Mesodermal cell (in vitro differentiated cells): ENCODE data around the gene ZNF644.
"Not testable (repeated sequence)": the region's sequence is repeated elsewhere in the genome, so short reads cannot be mapped to it uniquely, and the experiment has no call there.

Experiments used
- H3K27ac ChIP-seq: 2 replicates; pipeline ENCODE4 v1.7.0; 2013; ENCODE audit warnings: mild to moderate bottlenecking, low read depth, low read length, moderate library complexity; ENCODE audit not compliant: severe bottlenecking
- H3K36me3 ChIP-seq: 2 replicates; pipeline ENCODE4 v1.7.1; 2013; ENCODE audit warnings: mild to moderate bottlenecking, low read length, moderate library complexity; ENCODE audit not compliant: control insufficient read depth, insufficient read depth
- H3K4me1 ChIP-seq: one replicate; pipeline ENCODE4 v1.7.1; 2013; ENCODE audit warnings: mild to moderate bottlenecking, low read length; ENCODE audit not compliant: insufficient read depth, control insufficient read depth, poor library complexity, severe bottlenecking
- H3K4me3 ChIP-seq: 2 replicates; pipeline ENCODE4 v1.7.0; 2013; ENCODE audit warnings: low read length, control low read depth, mild to moderate bottlenecking; ENCODE audit not compliant: insufficient read depth, poor library complexity, severe bottlenecking; ENCODE audit errors: extremely low read depth
- H3K9me3 ChIP-seq: 2 replicates; pipeline ENCODE4 v1.7.1; 2013; ENCODE audit warnings: mild to moderate bottlenecking, low read length, moderate library complexity; ENCODE audit not compliant: control insufficient read depth
- WGBS, 2 experiments: methylation state at CpG; one replicate each; pipeline ENCODE4 v1.1.5; 2013; ENCODE audit warnings: missing lambda C conversion rate in 2 of 2; ENCODE audit not compliant: insufficient coverage in 2 of 2; 5-methylcytosine and 5-hydroxymethylcytosine counted together

The ZNF644 gene

DNA sequence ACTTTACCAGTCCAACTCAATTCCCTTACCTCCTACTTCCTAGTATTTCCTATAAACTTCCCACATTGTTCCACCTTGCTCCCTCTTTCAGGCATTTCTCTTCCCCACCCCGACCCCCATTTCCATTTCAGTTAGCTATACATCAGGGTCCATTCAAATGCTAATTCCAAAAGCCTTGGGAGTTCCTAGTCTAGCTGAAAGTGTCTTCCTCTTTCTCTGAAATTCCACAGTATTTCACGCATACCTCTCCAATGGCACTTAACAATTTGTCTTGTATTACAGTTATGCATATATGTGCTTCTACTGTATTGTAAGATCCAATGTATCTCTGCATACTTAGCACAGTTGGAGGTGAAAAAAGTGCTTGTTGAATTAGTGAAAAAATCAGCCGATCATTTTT, 94.9 kb downstream of the ZNF644 start:
- 0% methylated on average over 1 of the region's 3 CpGs for WGBS, 2 experiments
- peaks cover 23% of the 10 kb centered on the region for H3K4me1 ChIP-seq
- peaks cover 21% of the 10 kb centered on the region for H3K36me3 ChIP-seq
- peak overlapping the region; percentile 68 for H3K27ac ChIP-seq
- H3K4me3 ChIP-seq = no peak overlapping the region
- H3K9me3 ChIP-seq = no peaks in the 10 kb centered on the region

- Histone ChIP-seq H3K4me3 (no peak overlapping the region), H3K4me1 (peaks cover 23% of the 10 kb centered on the region), H3K36me3 (peaks cover 15% of the 10 kb centered on the region), H3K9me3 (no peaks in the 10 kb centered on the region), H3K27ac (peak overlapping the region; percentile 68)
- 100% methylated on average over 1 of the region's 1 CpG; no CpG with 5 or more reads in 1 of the 2 experiments for WGBS, 2 experiments
Observed at GRCh38 chr1:90925928-90926869, 95.6 kb downstream of the ZNF644 start.

DNA sequence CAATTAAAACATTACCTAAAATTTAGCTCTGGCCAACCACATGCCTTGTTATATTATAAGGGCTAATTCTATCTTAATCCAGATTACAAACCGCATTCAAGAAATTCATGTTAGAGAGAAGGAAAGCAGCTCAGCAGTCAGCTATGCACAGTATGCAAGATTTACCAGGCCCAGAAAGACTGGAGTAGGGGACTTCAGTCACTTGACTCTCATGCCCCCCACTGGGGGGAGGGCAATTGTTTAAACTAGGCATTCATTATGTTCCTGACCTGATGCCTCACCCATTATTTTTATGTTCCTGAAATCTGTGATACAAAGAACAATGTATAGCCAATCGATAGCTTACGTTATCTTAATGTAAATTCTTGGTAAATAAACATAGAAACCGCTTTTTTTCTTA, 96.9 kb downstream of the ZNF644 start:
- H3K27ac ChIP-seq = peak overlapping the region; percentile 1
- no peaks in the 10 kb centered on the region for H3K9me3 ChIP-seq
- WGBS, 2 experiments = no CpG with 5 or more reads among the region's 4 CpGs
- no peak overlapping the region for H3K4me3 ChIP-seq
- peaks cover 23% of the 10 kb centered on the region for H3K4me1 ChIP-seq
- peaks cover 15% of the 10 kb centered on the region for H3K36me3 ChIP-seq

DNA sequence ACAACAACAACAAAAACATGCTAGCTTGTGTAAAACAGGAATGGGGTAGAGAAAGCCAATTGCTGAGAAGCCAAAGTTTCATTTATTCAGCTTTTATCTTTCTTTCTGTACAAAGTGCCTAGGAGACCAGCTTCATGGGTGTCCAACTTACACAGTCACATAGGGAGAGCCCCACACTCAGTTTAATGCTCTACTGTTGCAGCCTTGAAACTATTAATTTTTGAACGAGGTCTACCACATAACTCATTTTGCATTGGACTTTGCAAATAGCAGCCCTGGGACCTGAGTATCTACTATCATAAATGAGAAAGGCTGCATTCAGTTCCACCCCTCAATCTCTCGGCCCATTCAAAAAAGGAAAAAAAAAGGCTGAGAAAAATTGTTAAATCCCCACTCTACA, 98.8 kb downstream of the ZNF644 start:
- Histone ChIP-seq H3K27ac (no peak overlapping the region), H3K36me3 (no peaks in the 10 kb centered on the region), H3K4me1 (peaks cover 23% of the 10 kb centered on the region), H3K9me3 (no peaks in the 10 kb centered on the region), H3K4me3 (no peak overlapping the region)
- no CpG with 5 or more reads among the region's 2 CpGs for WGBS, 2 experiments

- Histone ChIP-seq H3K27ac (no peak overlapping the region), H3K4me3 (no peak overlapping the region), H3K9me3 (no peaks in the 10 kb centered on the region), H3K4me1 (peaks cover 23% of the 10 kb centered on the region), H3K36me3 (peaks cover 4% of the 10 kb centered on the region)
- WGBS, 2 experiments = no CpG with 5 or more reads among the region's 3 CpGs
Observed at GRCh38 chr1:90922202-90922601, 99.6 kb downstream of the ZNF644 start.

DNA sequence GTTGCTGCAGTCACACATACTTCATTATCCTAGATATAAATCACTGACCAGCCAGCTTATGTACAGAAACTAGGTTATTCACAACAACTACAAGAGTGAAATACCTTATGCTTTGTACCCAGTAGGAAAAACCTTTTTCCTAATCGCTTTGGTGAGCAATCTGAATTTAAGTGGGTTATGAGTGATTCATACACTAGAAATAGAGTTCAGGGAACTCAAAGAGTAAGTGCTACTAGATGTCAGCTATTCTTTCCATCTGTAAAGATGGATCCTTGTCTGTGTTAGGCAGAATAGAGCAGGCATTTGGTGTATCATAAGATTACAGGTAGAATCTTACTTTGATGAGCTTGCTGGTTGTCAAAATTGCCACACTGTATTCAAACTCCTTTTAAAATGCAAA, 101.9 kb downstream of the ZNF644 start:
- peaks cover 13% of the 10 kb centered on the region for H3K36me3 ChIP-seq
- H3K9me3 ChIP-seq = no peaks in the 10 kb centered on the region
- 100% methylated on average over 1 of the region's 1 CpG; no CpG with 5 or more reads in 1 of the 2 experiments for WGBS, 2 experiments
- no peak overlapping the region for H3K4me3 ChIP-seq
- peaks cover 7% of the 10 kb centered on the region for H3K4me1 ChIP-seq
- no peak overlapping the region for H3K27ac ChIP-seq

- no peaks in the 10 kb centered on the region for H3K9me3 ChIP-seq
- H3K27ac ChIP-seq = no peak overlapping the region
- peaks cover 7% of the 10 kb centered on the region for H3K4me1 ChIP-seq
- H3K4me3 ChIP-seq = no peak overlapping the region
- H3K36me3 ChIP-seq = peaks cover 18% of the 10 kb centered on the region
- WGBS, 2 experiments = no CpG with 5 or more reads among the region's 1 CpG
Observed at GRCh38 chr1:90919190-90919719, 102.6 kb downstream of the ZNF644 start.

DNA sequence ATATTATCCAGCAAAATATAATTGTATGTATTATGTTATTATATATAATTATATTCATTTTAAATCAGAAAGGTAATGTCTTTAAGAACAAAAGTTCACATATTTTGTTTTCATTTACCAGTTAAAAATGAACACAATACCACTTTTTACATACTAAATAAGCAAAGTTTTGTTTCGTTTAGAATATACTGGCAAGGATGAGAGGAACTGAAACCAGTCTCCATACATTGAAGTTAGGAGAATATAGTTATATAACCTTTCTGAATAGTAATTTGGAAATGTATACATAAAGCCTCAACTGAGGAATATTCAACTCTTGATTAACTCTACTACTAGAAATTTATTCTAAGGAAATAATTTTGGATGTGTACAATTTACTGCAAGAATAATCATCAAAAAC, 110.5 kb downstream of the ZNF644 start:
- Histone ChIP-seq H3K9me3 (no peaks in the 10 kb centered on the region), H3K4me3 (no peak overlapping the region), H3K36me3 (peaks cover 32% of the 10 kb centered on the region), H3K4me1 (no peaks in the 10 kb centered on the region), H3K27ac (no peak overlapping the region)
- WGBS, 2 experiments = no CpG with 5 or more reads among the region's 1 CpG

DNA sequence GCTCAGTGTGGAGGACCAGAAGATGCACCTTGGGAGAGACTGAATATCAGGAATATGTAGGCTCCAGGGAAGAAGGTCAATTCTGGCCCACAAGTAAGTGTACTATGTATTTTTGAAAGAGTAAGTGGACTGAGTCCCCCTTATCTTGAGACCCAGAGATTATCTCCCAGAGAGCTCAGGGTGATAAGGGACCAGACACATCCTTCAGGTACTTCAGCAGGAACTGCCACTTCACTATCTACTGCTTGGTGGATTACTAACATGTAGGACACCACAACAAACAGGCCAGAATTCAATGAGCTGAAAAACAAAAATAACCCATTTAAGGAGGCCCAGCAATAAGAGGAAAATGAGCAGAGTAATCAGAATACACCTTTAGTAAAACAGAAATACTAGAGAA, 119.2 kb downstream of the ZNF644 start:
- no peaks in the 10 kb centered on the region for H3K9me3 ChIP-seq
- H3K27ac ChIP-seq = no peak overlapping the region
- H3K4me1 ChIP-seq = no peaks in the 10 kb centered on the region
- no peak overlapping the region for H3K4me3 ChIP-seq
- peaks cover 27% of the 10 kb centered on the region for H3K36me3 ChIP-seq

- 100% methylated on average over 1 of the region's 3 CpGs for WGBS, 2 experiments
- Histone ChIP-seq H3K4me1 (no peaks in the 10 kb centered on the region), H3K36me3 (peaks cover 41% of the 10 kb centered on the region), H3K4me3 (no peak overlapping the region), H3K27ac (no peak overlapping the region), H3K9me3 (peaks cover 3% of the 10 kb centered on the region)
Observed at GRCh38 chr1:90899263-90899662, 122.6 kb downstream of the ZNF644 start.

GRCh38 chr1:90893679-90894078, 128.2 kb downstream of the ZNF644 start:
- not testable (repeated sequence) for H3K27ac ChIP-seq, H3K9me3 ChIP-seq, H3K4me3 ChIP-seq, H3K4me1 ChIP-seq
- peaks cover 29% of the 10 kb centered on the region for H3K36me3 ChIP-seq
- 97 to 98% methylated on average over 19 to 25 of the region's 38 CpGs for WGBS, 2 experiments
